ENCODE measurements around the gene SREBF2. TPM values are rescaled to one million over a fixed set of nuclear protein-coding genes. Genes with fewer than 3 reads are reported as not detected.

Gene SREBF2
- total RNA-seq, 1 donor: 52.8 TPM

GRCh38 chr22:41915786-41916493 is 83.0 kb downstream of the SREBF2 start:
- TF ChIP-seq, protein P1, sequence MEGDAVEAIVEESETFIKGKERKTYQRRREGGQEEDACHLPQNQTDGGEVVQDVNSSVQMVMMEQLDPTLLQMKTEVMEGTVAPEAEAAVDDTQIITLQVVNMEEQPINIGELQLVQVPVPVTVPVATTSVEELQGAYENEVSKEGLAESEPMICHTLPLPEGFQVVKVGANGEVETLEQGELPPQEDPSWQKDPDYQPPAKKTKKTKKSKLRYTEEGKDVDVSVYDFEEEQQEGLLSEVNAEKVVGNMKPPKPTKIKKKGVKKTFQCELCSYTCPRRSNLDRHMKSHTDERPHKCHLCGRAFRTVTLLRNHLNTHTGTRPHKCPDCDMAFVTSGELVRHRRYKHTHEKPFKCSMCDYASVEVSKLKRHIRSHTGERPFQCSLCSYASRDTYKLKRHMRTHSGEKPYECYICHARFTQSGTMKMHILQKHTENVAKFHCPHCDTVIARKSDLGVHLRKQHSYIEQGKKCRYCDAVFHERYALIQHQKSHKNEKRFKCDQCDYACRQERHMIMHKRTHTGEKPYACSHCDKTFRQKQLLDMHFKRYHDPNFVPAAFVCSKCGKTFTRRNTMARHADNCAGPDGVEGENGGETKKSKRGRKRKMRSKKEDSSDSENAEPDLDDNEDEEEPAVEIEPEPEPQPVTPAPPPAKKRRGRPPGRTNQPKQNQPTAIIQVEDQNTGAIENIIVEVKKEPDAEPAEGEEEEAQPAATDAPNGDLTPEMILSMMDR (IDR thresholded peaks at IDR 0.05; ENCODE audit: insufficient read depth, low read length): no peak
- H3K4me3 ChIP-seq (ENCODE audit: low read depth, low read length): no peak overlapping the region
- no peak for DNase-seq (ENCODE audit: low read depth)

GRCh38 chr22:41916745-41917358 is 83.9 kb downstream of the SREBF2 start:
- no peak for DNase-seq (ENCODE audit: low read depth)
- TF ChIP-seq, protein P1 (IDR thresholded peaks at IDR 0.05; ENCODE audit: insufficient read depth, low read length): no peak
- H3K4me3 ChIP-seq (ENCODE audit: low read depth, low read length): no peak overlapping the region

DNA sequence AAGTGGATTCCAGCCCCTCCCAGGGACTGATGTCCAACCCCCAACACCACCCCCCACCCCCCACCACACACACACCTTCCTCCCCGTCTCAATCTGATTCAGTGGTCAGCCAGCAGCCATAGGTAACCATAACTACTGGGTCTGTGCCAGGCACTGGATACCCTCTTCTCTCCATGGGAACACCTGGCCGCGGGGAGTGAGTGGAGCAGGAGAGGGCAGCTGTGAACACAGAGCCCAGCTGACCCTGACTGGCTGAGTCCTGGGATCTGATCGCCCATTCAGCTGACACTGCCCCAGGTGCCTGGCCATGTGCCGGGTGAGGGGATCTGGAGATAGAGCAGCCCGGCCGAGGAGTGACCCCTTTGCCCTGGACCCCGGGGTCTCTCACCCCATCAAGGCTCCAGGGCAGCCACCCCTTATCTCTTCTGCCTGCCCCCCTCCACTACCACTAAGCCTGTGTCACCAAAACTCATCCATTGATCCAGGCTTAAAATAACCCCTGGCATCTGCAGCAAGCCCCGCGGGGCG is 84.5 kb downstream of the SREBF2 start:
- no peak overlapping the region for H3K4me3 ChIP-seq (ENCODE audit: low read depth, low read length)
- TF ChIP-seq, protein P1 (IDR thresholded peaks at IDR 0.05; ENCODE audit: insufficient read depth, low read length): no peak
- DNase-seq (ENCODE audit: low read depth): no peak

DNA sequence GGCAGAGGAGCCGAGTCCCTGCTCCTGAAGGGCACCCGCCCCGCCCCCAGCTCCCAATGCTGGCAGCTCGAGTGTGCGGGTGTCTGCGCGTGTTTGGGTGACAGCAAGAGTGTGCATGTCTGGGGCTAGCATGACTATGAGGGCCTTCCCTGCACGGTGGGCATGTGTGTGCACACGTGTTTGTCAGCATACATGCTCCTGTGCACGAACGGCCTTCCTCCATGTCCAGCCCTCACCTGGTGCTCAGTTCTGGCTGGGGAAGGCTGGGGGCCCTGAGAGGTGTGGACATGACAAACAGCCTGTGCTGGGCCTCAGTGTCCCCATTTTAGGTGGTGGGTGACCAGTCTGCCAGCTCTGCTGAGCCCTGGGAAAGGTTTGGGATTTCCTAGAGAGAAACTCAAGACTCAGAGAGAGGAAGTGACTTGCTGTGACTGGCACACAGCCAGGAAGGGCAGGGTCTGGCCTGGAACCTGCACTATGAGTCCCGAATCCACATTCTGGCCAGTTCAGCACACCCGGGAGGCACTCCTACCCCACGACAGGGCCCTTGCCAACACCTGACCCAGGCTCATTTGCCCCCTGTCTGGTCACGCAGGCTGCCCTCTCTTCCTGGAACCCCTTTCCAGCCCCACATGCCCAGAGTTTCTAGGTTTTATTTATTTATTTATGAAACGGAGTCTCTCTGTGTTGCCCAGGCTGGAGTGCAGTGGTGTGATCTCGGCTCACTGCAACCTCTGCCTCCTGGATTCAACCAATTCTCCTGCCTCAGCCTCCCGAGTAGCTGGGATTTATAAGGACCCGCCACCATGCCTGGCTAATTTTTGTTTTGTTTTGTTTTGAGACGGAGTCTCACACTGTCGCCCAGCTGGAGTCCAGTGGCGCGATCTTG is 85.2 kb downstream of the SREBF2 start:
- TF ChIP-seq, protein P1 (IDR thresholded peaks at IDR 0.05; ENCODE audit: insufficient read depth, low read length): no peak
- DNase-seq (ENCODE audit: low read depth): peak; percentile 58
- no peak overlapping the region for H3K4me3 ChIP-seq (ENCODE audit: low read depth, low read length)

DNA sequence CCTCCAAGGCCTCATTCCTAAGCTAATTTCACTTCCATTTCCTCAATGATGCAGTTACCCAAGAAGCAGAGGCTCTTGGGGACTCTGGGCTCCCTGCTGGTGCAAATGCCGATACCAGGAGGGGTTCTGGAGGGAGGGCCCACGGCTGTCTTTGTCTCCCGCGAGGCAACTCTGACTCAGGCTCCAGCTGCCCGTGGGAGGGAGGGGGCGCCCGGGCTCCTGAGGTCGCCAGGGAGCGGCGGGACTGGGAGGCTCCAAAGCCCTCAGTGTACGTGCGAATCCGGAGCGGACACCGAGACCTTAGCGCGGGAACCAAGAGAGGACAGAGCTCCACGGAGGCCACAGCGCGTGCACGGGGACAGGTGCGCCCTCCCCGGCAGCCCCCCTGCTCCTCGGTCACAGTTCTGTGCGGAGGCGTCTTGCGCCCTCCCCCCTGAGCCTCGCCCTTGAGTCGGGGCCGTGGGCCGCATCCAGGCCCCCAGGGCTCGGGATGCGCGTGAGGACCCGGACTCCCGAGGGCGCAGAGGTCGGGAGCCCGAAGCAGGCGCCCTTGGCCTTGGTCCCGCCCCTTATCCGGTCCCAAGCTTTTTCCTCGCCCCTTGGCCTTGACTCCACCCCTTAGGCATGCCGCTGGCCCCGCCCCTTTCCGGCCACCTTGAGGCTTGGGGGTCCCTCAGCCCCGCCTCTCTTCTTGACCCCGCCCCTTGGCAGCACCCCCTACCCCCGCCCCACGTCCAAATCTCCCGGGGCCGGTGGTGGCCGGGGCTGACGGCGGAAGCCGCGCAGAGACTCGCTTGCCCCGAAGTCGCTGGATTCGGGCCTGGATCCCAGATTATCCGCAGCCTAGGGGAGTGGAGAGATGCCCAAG is 86.7 kb downstream of the SREBF2 start:
- H3K4me3 ChIP-seq (ENCODE audit: low read depth, low read length): peak overlapping the region; percentile 46
- TF ChIP-seq, protein P1 (IDR thresholded peaks at IDR 0.05; ENCODE audit: insufficient read depth, low read length): no peak
- no peak for DNase-seq (ENCODE audit: low read depth)
